ENCODE results near the gene OR5M11.

GRCh38 chr11:56495117-56495516 lies 47.9 kb downstream of the OR5M11 start:
- TF ChIP-seq GATA3 (IDR thresholded peaks at IDR 0.05; ENCODE audit: low read depth, low read length) (no peak), GATA2 (IDR thresholded peaks at IDR 0.05; ENCODE audit: low read depth, low read length) (no peak)
